Measurements from ENCODE around the gene RBBP4.

Gene RBBP4

DNA sequence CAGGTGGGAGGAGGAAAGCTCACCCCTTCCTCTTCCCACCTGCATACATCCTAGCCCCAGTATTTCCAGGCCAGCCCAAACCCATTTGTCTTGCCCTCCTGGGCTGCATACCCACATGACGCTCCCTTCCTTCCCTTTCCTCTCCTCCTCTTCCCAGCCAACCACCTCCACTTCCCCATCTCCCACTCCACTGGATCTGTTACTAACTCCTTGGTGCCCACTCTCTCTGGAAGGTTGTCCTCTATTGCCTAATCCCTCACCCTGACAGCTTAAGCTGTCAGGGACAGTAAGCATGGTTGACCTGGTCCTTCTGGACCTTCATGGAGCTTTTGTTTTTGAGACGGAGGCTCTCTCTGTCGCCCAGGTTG, 74.6 kb downstream of the RBBP4 start:
- TF ChIP-seq, protein P1, sequence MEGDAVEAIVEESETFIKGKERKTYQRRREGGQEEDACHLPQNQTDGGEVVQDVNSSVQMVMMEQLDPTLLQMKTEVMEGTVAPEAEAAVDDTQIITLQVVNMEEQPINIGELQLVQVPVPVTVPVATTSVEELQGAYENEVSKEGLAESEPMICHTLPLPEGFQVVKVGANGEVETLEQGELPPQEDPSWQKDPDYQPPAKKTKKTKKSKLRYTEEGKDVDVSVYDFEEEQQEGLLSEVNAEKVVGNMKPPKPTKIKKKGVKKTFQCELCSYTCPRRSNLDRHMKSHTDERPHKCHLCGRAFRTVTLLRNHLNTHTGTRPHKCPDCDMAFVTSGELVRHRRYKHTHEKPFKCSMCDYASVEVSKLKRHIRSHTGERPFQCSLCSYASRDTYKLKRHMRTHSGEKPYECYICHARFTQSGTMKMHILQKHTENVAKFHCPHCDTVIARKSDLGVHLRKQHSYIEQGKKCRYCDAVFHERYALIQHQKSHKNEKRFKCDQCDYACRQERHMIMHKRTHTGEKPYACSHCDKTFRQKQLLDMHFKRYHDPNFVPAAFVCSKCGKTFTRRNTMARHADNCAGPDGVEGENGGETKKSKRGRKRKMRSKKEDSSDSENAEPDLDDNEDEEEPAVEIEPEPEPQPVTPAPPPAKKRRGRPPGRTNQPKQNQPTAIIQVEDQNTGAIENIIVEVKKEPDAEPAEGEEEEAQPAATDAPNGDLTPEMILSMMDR (IDR thresholded peaks at IDR 0.05; ENCODE audit: low read depth, low read length) = no peak
- no peak overlapping the region for H3K4me3 ChIP-seq (ENCODE audit: low read depth, low read length)
- no peak overlapping the region for H3K27ac ChIP-seq
- H3K9me3 ChIP-seq (ENCODE audit: severe bottlenecking) = no peaks in the 10 kb centered on the region
- H3K36me3 ChIP-seq = no peaks in the 10 kb centered on the region
- H3K27me3 ChIP-seq (ENCODE audit: insufficient read depth, low read depth, severe bottlenecking) = no peaks in the 10 kb centered on the region
- no peak for DNase-seq

DNA sequence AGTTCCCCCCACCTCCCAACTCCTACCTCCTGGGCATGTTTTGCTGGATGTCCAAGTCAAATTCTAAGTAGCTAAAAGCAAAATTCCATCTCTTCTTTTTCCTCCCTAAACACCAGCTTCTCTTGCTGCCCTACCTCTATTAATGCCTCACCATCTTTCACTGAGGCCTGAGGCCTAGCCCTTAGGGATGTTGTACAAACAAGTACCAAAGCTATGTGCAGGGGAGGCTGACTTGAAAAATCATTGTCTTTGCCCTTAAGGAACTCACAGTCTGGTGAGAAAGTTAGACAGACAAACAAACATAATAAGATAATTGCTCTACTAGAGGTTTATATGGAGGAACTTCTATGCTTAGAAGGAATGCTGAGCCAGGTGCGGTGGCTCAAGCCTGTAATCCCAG, 76.9 kb downstream of the RBBP4 start:
- no peaks in the 10 kb centered on the region for H3K27me3 ChIP-seq (ENCODE audit: insufficient read depth, low read depth, severe bottlenecking)
- H3K27ac ChIP-seq = no peak overlapping the region
- H3K4me3 ChIP-seq (ENCODE audit: low read depth, low read length) = no peak overlapping the region
- no peaks in the 10 kb centered on the region for H3K9me3 ChIP-seq (ENCODE audit: severe bottlenecking)
- DNase-seq = no peak
- no peaks in the 10 kb centered on the region for H3K36me3 ChIP-seq
- TF ChIP-seq, protein P1 (IDR thresholded peaks at IDR 0.05; ENCODE audit: low read depth, low read length) = no peak

DNA sequence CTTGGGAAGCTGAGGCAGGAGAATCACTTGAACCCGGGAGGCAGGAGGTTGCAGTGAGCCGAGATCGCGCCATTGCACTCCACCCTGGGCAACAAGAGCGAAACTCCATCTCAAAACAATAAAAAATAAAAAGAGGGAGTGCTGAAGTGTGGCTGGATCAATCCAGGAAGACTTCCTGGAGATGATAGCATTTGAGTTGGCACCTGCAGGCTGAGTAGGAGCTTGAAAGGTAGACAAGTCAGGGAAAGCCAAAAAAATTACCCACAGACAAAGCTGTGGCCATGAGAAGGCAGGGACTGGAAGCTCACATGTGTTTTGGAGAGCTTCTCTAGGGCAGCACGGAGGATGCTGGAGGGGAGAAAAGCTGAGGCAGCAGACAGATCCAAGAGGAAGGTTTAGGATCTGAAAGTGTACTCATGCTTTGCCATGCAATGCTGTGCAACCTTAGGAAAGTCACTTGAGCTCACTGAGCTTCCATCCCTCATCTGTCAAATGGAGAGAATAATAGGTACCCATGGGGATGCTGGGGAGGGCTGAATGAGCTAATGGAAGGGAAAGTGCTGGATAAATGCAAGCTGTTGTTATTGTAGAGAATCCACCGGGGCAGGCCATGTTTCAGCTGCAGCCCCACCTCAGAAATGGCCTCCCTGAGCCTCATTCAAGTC, 77.5 kb downstream of the RBBP4 start:
- TF ChIP-seq, protein P1 (IDR thresholded peaks at IDR 0.05; ENCODE audit: low read depth, low read length) = no peak
- H3K9me3 ChIP-seq (ENCODE audit: severe bottlenecking) = no peaks in the 10 kb centered on the region
- H3K27ac ChIP-seq = no peak overlapping the region
- no peak overlapping the region for H3K4me3 ChIP-seq (ENCODE audit: low read depth, low read length)
- no peaks in the 10 kb centered on the region for H3K36me3 ChIP-seq
- H3K27me3 ChIP-seq (ENCODE audit: insufficient read depth, low read depth, severe bottlenecking) = no peaks in the 10 kb centered on the region
- DNase-seq = no peak

DNA sequence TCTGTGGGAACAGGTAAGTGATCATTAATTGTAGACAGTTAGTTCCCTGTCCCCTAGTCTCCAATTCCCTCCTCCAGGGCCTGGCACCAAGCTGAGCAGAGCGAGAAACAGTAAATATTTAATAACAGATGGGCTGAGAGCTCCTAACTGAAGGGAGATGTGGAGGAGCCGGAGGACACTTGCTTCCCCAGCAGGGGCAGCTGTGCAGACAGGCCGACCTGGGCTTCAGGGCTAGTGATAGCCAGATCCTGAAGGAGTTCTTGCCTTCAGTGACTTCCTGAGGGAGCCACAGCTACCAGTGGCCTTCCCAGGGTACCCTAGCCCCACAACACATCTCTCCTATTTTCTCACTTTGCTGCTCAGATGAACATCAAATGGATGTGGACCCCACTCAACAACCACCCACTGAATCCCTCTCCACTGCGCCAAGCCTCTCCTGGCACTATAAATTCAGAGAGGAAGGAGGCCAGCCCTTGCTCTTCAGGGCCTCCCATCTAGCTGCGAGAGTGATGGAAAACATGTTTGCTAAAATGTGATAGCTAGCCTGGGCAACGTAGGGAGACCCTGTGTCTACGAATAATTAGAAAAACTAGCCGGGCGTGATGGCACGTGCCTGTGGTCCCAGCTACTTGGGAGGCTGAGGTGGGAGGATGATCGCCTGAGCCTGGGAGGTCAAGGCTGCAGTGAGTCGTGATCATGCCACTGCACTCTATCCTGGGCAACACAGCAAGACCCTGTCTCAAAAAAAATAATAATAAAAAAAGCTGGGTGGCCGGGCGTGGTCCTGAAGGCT, 78.4 kb downstream of the RBBP4 start:
- no peak overlapping the region for H3K27ac ChIP-seq

DNA sequence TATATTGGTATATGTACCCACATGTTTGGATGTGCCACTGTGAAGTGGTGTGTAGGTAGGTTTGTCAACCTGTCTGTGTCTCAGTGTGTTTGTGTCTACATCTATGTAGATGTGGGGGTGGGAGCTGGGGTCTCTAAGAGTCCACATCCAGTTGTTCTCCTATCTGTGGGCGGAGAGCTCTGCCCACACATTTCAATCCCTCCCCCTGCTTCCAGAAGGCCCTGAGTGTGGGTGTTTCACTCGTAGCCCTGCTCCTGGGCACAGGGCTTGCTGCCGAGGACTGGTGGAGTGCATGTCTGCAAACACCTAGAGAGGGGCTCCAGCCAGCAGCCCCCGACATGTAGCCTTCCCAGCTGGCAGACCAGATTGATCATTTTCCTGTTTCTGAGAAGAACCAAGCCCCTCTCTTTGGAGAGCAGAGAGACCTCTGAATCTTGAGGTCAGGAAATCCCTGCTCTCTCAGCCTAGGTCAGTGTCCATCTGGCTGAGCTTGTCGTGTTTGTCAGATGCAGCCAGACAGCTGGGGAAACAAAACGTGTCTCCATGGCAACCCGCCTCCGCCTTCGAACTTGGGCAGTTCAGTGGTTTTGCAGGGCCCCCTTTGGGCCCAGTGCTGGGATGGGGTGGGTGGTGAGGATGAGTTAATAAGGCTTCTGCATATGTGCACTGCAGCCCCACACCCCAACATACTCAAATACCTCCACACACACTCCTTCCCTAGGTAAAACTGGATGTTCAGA, 82.7 kb downstream of the RBBP4 start:
- Histone ChIP-seq H3K27ac (no peak overlapping the region), H3K27me3 (ENCODE audit: insufficient read depth, low read depth, severe bottlenecking) (no peaks in the 10 kb centered on the region), H3K4me3 (ENCODE audit: low read depth, low read length) (no peak overlapping the region), H3K36me3 (no peaks in the 10 kb centered on the region), H3K9me3 (ENCODE audit: severe bottlenecking) (no peaks in the 10 kb centered on the region)
- TF ChIP-seq, protein P1 (IDR thresholded peaks at IDR 0.05; ENCODE audit: low read depth, low read length) = no peak
- peak; percentile 44 for DNase-seq

More for the DNA sequence above, 78.4 kb downstream of the RBBP4 start:
- H3K36me3 ChIP-seq = no peaks in the 10 kb centered on the region
- no peaks in the 10 kb centered on the region for H3K27me3 ChIP-seq (ENCODE audit: insufficient read depth, low read depth, severe bottlenecking)
- TF ChIP-seq, protein P1 (IDR thresholded peaks at IDR 0.05; ENCODE audit: low read depth, low read length) = peak; percentile 20; the same call in 1 of the 2 replicates
- H3K9me3 ChIP-seq (ENCODE audit: severe bottlenecking) = no peaks in the 10 kb centered on the region
- no peak overlapping the region for H3K4me3 ChIP-seq (ENCODE audit: low read depth, low read length)
- no peak for DNase-seq
